ENCODE measurements around the gene TNFAIP8. TPM values are rescaled to one million over a fixed set of nuclear protein-coding genes. Genes with fewer than 3 reads are reported as not detected.

Gene TNFAIP8
- total and polyA plus RNA-seq, 2 donors (not counting 1 experiment from before 2014, with no cell fraction given) = 67.3 to 109 TPM

DNA sequence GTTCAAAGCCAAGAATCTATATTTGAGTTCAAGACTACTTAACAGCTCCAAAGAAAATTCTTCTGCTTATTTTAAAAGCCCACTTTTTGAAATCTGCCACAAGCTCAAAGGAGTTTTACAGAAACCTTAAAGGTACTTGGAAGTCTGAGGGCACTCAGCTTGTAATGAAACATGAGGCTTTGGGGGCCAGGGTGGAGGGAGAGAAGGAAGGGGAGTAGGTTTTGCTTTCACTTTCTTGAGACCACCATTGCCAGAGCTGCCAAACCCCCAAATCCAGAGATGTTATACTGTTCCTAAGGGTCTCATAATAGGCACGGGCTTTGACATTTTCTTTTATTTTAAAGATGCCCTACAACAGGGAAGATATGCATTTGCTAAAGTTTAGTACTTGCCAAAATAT, 42.6 kb upstream of the TNFAIP8 start:
- H3K4me3 ChIP-seq (ENCODE audit: control extremely low read depth in 1 of 5, extremely low read depth in 1 of 5, insufficient read depth in 1 of 5, low read depth in 2 of 5, low read length in 4 of 5) = no peak overlapping the region
- H3K4me1 Mint-ChIP-seq = peaks cover 88% of the 10 kb centered on the region
- H4K20me1 ChIP-seq (ENCODE audit: control insufficient read depth, insufficient read depth, low read length, poor library complexity, severe bottlenecking) = no peaks in the 10 kb centered on the region
- DNase-seq = no peak
- ChIA-PET POLR2A (interaction anchor here (1.1 to 1.5 kb wide), 3 partner anchors 23 to 243 kb away, joined by 3 to 5 read pairs (median 4); partner anchors contain the start of gene DMXL1), CTCF (interaction anchor here (0.9 to 11.6 kb wide), 9 partner anchors 27 to 325 kb away, joined by 3 to 195 read pairs (median 4); partner anchors contain the start of gene DTWD2)
- H3K27ac Mint-ChIP-seq = peak overlapping the region; percentile 61
- H3K9ac ChIP-seq (ENCODE audit: low read length) = no peak overlapping the region
- H3K27ac ChIP-seq (ENCODE audit: low read length in 2 of 2) = peak overlapping the region in 1 of 2 donors; percentile 65
- H3K27me3 Mint-ChIP-seq = no peaks in the 10 kb centered on the region
- ATAC-seq (ENCODE audit: low read depth) = no peak
- H3K9me3 ChIP-seq (ENCODE audit: control extremely low read depth in 1 of 3, control insufficient read depth in 2 of 3, insufficient read depth in 1 of 3, low read length in 2 of 3) = no peaks in the 10 kb centered on the region
- H3K27me3 ChIP-seq (replicated peaks in 1 of 4; ENCODE audit: control extremely low read depth in 1 of 4, control insufficient read depth in 3 of 4, insufficient read depth in 4 of 4, low read length in 3 of 4) = no peaks in the 10 kb centered on the region
- no peak overlapping the region for H2AFZ ChIP-seq (ENCODE audit: insufficient read depth, low read depth, low read length, poor library complexity, severe bottlenecking)
- no peak overlapping the region for H3K4me3 Mint-ChIP-seq
- TF ChIP-seq EZH2 (IDR thresholded peaks at IDR 0.05; ENCODE audit: borderline replicate concordance, insufficient read depth, low read depth, low read length, poor library complexity, severe bottlenecking) = no peak
- TF ChIP-seq, protein P1, sequence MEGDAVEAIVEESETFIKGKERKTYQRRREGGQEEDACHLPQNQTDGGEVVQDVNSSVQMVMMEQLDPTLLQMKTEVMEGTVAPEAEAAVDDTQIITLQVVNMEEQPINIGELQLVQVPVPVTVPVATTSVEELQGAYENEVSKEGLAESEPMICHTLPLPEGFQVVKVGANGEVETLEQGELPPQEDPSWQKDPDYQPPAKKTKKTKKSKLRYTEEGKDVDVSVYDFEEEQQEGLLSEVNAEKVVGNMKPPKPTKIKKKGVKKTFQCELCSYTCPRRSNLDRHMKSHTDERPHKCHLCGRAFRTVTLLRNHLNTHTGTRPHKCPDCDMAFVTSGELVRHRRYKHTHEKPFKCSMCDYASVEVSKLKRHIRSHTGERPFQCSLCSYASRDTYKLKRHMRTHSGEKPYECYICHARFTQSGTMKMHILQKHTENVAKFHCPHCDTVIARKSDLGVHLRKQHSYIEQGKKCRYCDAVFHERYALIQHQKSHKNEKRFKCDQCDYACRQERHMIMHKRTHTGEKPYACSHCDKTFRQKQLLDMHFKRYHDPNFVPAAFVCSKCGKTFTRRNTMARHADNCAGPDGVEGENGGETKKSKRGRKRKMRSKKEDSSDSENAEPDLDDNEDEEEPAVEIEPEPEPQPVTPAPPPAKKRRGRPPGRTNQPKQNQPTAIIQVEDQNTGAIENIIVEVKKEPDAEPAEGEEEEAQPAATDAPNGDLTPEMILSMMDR (IDR thresholded peaks at IDR 0.05) = no peak
- H3K36me3 ChIP-seq (replicated peaks in 1 of 2; ENCODE audit: control extremely low read depth in 1 of 2, control insufficient read depth in 1 of 2, extremely low read depth in 1 of 2, insufficient read depth in 2 of 2, low read length in 1 of 2) = peaks cover 0 to 5% of the 10 kb centered on the region in 2 experiments
- no CpG with 5 or more reads among the region's 1 CpG for WGBS (ENCODE audit: insufficient coverage)
- H3K4me2 ChIP-seq (replicated peaks; ENCODE audit: low read depth, low read length, poor library complexity, severe bottlenecking) = peak overlapping the region; percentile 31
- no peaks in the 10 kb centered on the region for H3K9me3 Mint-ChIP-seq (ENCODE audit: insufficient read depth)
- intact Hi-C loops (cut with micrococcal nuclease) = no loop called here
- peaks cover 91% of the 10 kb centered on the region for H3K79me2 ChIP-seq (ENCODE audit: control insufficient read depth, insufficient read depth, low read length)
- H3K4me1 ChIP-seq (ENCODE audit: control insufficient read depth in 2 of 2, insufficient read depth in 2 of 2, low read length in 2 of 2) = peaks cover 95% of the 10 kb centered on the region in 2 donors
